ENCODE measurements around the gene CMC2. TPM values are rescaled to one million over a fixed set of nuclear protein-coding genes. Genes with fewer than 3 reads are reported as not detected.

CMC2 gene
- total and polyA plus RNA-seq, 10 of the 15 experiments (the other 5 are each of a cell fraction or from before 2014, with no cell fraction given): 62.8 to 251 (median 157) TPM

- H4K20me1 ChIP-seq (ENCODE audit: control insufficient read depth, insufficient read depth): no peaks in the 10 kb centered on the region
- ChIA-PET RAD21 (ENCODE audit: unreplicated experiment) (no interaction called here), SMC1A (ENCODE audit: uncharacterized antibody, unreplicated experiment) (interaction anchor here (0.6 to 1.9 kb wide), 5 partner anchors 10 to 21 kb away, joined by 3 to 6 read pairs (median 5); no protein-coding TSS in a partner anchor), CTCF (interaction anchor here (0.7 to 1.4 kb wide), 5 partner anchors 8 to 21 kb away, joined by 3 to 8 read pairs (median 5); partner anchors contain the start of gene ATMIN), POLR2A (interaction anchor here (0.6 kb wide), 1 partner anchor 182 kb away, joined by 3 read pairs; no protein-coding TSS in a partner anchor)
- no peaks in the 10 kb centered on the region for H3K79me2 ChIP-seq (ENCODE audit: control insufficient read depth, insufficient read depth, low read length)
- TF ChIP-seq SKIL (IDR thresholded peaks at IDR 0.05; ENCODE audit: low read depth, poor library complexity, severe bottlenecking) (no peak), MLLT1 (IDR thresholded peaks at IDR 0.05) (no peak), CHD2 (IDR thresholded peaks at IDR 0.05; ENCODE audit: borderline replicate concordance, low read depth, low read length) (no peak), NFYA (IDR thresholded peaks at IDR 0.05; ENCODE audit: borderline replicate concordance, low read depth, low read length) (no peak), EZH2 (IDR thresholded peaks at IDR 0.05; ENCODE audit: borderline replicate concordance, control insufficient read depth, low read depth, low read length) (no peak), ZNF622 (IDR thresholded peaks at IDR 0.05) (no peak), EED (IDR thresholded peaks at IDR 0.05; ENCODE audit: low read depth) (no peak), ZNF24 (IDR thresholded peaks at IDR 0.05) (no peak), ZNF384 (IDR thresholded peaks at IDR 0.05; ENCODE audit: borderline replicate concordance, low read depth, low read length) (no peak), ETV6 (conservative IDR thresholded peaks at IDR 0.05 in 1 of 2, IDR thresholded peaks at IDR 0.05 in 1 of 2; ENCODE audit: borderline replicate concordance in 1 of 2, low read depth in 1 of 2) (no peak), PML (IDR thresholded peaks at IDR 0.05; ENCODE audit: low read length) (no peak), USF1 (IDR thresholded peaks at IDR 0.05; ENCODE audit: borderline replicate concordance, extremely low read length, insufficient read depth, low read depth, low read length) (no peak), MTA3 (IDR thresholded peaks at IDR 0.05; ENCODE audit: borderline replicate concordance, low read length) (no peak)
- TF ChIP-seq, protein P1, sequence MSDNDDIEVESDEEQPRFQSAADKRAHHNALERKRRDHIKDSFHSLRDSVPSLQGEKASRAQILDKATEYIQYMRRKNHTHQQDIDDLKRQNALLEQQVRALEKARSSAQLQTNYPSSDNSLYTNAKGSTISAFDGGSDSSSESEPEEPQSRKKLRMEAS (IDR thresholded peaks at IDR 0.05; ENCODE audit: low read depth, low read length): no peak
- 96% methylated on average over 2 of the region's 2 CpGs for WGBS (ENCODE audit: insufficient coverage, insufficient replicate concordance, low lambda C conversion rate, missing lambda C conversion rate)
- no peak for DNase-seq (ENCODE audit: low read depth, low spot score)
- no peak overlapping the region for H3K9ac ChIP-seq (ENCODE audit: control insufficient read depth, insufficient read depth, low read length)
- no peaks in the 10 kb centered on the region for H3K27me3 ChIP-seq (replicated peaks in 1 of 2; ENCODE audit: control insufficient read depth in 2 of 2, insufficient read depth in 2 of 2, low read length in 1 of 2)
- H3K4me3 ChIP-seq: no peak overlapping the region
- no peak for ATAC-seq
- no peak for FAIRE-seq
- no peak overlapping the region for H2AFZ ChIP-seq (ENCODE audit: control insufficient read depth, low read depth, low read length)
- in situ Hi-C loops (cut with MboI) (no loop called here), intact Hi-C loops (cut with micrococcal nuclease; ENCODE audit: unreplicated experiment) (no loop called here)
- no TSS peak for BruUV-seq (replicated peaks)
- H3K4me1 ChIP-seq (ENCODE audit: control insufficient read depth, insufficient read depth, low read length): peaks cover 4% of the 10 kb centered on the region; the same call in 1 of the 2 replicates
- peaks cover 7 to 27% of the 10 kb centered on the region in 2 experiments for H3K36me3 ChIP-seq (ENCODE audit: control insufficient read depth in 2 of 2, insufficient read depth in 2 of 2, low read length in 1 of 2)
- no peak overlapping the region for H3K4me2 ChIP-seq (ENCODE audit: control insufficient read depth, insufficient read depth)
- H3K9me3 ChIP-seq (replicated peaks; ENCODE audit: control insufficient read depth, insufficient read depth, low read length): no peaks in the 10 kb centered on the region
- no peak overlapping the region for H3K27ac ChIP-seq (ENCODE audit: control insufficient read depth, insufficient read depth)
Observed at GRCh38 chr16:81018496-81018895, 11.8 kb upstream of the CMC2 start.

Measured in GM12878 (cell line).